SKM-1 (cell line): Measurements from ENCODE around the gene PHPT1.
"Not testable (repeated sequence)": the region's sequence is repeated elsewhere in the genome, so short reads cannot be mapped to it uniquely, and the experiment has no call there.

ENCODE experiments used
- DNase-seq: peaks from one replicate; lab custom pipeline; 2025; ENCODE audit not compliant: unreplicated experiment; lab: John Stamatoyannopoulos, UW

PHPT1 gene

DNA sequence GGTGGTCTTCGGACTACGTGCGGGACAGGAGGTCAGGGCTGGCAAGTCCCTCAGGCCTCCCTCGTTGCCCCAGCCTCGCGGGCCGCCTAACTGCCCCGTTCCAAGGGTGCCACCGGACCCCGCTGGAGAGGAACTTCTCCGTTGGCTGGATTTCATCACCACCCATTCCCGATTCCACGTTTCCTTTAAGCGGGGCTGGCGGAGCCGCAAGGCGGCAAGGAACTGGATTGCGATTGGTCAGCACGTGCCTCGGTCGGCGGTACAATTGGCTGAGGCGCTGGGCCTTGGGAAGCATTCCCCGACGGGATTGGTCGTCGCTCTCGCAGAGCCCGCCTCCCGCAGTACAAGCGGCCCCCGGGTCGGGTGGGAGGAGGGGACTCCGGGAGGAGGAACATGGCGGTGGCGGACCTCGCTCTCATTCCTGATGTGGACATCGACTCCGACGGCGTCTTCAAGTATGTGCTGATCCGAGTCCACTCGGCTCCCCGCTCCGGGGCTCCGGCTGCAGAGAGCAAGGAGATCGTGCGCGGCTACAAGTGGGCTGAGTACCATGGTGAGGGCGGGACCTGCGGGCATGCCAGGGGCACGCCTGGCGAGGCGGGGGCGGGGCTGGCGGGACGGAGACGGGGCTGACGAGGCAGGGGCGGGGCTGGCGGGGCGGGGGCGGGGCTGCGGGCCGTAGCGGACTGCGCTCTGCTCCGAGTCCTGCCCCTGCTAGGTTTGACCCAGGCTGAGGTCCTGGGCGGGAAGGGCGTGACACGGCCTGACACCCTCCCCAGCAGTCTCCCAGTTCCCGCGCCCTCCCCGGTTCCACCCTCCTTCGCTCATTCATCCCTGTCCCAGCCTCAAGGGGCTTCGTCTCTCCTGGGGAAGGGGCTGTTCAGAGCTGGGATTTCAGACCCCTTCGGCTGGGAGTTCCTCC is at the start of gene PHPT1:
Gene PHPT1 (plus strand): TSS at position 372 of the 922 bp plus-strand sequence. CDS start 22 bp downstream, at position 394.
- peak; percentile 98 for DNase-seq

DNA sequence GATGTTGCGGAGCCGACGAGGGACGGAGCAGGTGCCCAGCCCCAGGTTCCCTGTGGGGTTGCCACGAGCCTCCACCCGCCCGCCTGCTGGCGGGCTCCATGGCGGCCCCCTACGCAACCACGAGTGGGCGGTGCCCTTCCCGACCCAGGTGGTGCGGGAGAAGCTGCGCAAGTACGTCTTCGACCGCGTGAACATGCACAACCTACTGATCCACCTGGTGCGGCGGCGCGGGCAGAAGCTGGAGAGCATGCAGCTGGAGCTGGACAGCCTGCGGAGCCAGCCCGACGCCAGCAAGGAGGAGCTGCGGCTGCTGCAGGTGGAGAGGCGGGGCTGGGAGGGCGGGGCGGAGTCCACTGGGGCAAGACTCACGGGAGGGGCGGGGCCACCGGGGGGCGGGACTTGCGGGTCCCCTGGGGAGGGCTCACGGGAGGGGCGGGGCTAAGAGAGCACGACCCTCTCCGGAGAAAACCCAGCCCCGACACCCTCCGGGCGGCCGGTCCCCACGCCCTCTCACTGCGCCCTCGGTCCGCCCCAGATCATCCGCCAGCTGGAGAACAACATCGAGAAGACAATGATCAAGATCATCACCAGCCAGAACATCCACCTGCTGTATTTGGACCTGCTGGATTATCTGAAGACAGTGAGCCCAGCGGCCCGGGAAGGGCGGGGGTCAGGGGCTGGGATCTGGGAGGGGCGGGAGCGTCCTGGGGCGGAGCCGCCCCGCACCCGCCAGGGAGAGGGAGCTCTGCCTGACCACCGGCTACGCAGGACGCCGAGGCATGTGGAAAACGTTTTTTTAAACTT is 49.2 kb upstream of the PHPT1 start:
- DNase-seq = peak; percentile 25

DNA sequence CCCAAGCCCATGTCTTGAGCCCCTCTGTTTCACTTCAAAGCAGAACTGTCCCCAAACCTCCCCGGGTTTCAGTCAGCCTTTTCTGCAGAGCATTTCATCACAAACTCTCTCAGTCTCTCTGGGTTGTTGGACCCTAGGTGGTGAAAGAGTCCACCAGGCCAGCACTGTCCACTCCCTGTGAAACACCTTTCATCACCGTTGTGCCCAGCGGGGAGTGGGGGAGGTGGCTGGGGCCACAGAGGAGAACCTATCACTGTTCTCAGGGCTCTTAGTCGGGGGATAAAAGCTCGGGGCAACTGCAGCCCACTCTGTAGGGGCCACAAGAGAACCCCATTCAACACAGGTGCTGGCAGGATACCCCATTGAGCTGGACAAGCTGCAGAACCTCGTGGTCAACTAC is 46.9 kb upstream of the PHPT1 start:
- DNase-seq = no peak

DNA sequence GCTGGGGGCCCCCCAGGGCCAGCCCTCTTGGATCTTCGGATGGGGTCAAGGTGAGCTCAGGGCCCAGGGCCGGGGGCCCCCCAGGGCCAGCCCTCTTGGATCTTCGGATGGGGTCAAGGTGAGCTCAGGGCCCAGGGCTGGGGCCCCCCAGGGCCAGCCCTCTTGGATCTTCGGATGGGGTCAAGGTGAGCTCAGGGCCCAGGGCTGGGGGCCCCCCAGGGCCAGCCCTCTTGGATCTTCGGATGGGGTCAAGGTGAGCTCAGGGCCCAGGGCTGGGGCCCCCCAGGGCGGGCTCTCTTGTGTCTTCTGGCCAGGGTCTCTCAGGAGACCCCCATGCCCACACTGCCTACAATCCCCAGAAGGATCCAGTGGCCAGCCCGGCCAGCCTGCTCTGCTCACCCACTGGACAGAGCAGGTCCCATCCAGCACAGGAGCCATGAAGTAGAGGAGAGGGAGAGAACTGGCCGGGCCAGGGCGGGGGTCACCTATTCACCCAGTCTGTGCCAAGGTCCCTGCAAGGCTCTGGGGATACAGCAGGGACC is 46.1 kb upstream of the PHPT1 start:
- DNase-seq = not testable (repeated sequence)

DNA sequence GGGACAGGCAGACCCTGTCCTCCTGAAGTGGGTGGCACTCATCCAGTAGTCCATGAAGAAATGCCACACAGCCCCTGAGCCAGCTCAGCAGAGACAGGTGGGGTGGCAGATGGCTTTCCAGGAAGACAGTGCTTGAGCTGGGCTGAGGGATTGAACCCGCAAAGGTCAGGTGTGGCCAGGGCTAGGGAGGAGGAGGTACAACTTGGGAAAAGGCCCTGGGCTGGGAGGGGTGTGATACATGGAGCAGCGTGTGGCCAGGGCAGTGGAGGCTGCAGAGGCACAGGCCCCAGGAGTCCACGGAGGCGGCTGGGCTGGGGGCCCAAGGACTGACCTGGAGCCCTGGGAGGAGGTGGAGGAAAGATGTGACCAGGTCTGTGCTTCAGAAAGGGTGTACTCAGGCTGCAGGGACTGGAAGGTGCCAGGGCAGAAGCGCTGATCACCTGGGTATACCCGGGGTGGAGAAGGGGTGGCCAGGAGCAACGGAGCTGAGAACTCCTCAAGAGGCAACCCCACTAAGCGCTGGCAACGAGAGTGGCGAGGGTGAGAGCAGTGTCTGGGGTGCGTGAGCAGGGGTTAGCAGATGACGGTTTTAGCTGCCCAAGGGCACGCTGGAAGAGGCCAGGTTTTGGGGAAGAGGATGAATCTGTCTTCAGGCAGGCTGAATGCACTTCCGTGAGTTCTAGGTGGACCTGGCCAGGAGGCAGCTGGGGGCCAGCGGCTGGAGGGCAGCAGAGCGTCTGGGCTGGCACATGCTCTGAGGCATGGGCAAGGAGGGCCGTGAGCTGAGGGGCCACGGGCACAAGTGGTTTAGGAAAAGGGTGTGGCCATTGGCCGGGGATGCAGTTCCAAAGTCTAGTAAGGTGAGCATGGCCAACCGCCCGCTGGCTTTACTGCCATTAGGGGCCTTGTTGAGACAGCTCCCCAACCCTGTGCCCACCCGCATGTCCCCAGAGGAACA is 45.4 kb upstream of the PHPT1 start:
- no peak for DNase-seq

DNA sequence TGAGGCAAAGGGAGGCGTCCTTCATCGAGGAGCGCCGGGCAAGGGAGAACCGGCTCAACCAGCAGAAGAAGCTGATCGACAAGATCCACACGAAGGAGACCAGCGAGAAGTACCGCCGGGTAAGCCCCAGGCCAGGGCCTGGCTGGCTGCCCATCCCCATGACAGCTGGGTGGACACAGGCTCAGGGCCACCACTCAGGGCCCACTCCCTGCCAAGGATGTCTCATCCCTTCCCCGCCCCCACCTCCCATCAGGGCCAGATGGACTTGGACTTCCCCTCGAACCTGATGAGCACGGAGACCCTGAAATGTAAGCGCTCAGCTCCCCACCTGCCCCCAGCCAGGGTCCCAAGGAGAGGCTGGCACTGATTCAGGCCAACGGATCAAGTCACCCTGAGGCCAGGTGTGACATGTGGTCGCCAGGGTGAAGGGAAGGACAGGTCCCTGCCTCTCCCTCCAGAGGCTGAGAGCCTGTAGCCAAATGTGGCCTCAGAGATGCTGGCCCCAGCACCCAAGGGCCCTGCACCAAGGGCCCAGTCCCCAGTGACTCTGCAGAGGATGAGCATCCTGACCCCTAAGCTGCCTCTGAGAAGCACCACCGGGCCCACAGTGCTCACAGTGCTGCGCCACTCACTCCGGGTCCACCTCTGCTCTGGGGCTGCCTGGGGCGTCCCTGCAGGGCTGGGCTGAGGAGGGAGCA is 44.6 kb upstream of the PHPT1 start:
- no peak for DNase-seq

DNA sequence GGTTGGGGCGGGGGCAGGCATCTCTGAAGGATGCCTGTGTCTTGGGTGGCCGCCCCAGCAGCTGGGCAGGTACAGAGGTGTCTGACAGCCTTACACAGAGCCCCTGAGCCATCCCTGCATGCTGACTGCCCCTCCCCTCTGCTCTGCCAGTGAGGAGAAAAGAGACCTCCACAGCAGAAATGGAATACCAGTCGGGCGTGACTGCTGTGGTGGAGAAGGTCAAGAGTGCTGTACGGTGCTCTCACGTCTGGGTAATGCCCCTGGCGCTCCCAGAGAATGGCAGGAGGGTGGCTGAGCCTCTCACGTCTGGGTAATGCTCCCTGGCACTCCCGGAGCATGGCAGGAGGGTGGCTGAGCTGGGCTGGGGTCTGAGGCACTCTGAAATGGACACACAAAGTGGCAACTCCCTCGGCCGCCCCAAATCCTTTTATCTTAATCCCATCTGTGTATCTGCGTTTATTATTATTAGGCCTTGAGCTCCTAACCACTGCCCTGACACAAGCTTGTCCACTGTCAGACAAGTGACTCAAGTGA is 43.9 kb upstream of the PHPT1 start:
- DNase-seq = no peak

DNA sequence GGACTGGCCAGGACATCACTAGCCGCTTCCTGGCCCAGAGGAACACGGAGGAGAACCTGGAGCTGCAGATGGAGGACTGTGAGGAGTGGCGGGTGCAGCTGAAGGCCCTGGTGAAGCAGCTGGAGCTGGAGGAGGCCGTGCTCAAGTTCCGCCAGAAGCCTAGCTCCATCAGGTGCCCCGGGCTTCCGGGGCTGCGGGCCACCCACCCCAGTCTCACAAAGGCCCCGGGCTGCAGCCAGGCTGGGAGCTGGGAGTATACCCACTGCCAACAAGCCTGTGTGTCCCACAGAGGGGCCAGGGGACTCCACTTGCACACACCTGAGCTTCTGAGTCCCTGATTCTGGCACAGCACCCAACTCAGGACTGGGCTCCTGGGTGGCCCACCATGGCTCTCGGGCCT is 43.1 kb upstream of the PHPT1 start:
- no peak for DNase-seq

DNA sequence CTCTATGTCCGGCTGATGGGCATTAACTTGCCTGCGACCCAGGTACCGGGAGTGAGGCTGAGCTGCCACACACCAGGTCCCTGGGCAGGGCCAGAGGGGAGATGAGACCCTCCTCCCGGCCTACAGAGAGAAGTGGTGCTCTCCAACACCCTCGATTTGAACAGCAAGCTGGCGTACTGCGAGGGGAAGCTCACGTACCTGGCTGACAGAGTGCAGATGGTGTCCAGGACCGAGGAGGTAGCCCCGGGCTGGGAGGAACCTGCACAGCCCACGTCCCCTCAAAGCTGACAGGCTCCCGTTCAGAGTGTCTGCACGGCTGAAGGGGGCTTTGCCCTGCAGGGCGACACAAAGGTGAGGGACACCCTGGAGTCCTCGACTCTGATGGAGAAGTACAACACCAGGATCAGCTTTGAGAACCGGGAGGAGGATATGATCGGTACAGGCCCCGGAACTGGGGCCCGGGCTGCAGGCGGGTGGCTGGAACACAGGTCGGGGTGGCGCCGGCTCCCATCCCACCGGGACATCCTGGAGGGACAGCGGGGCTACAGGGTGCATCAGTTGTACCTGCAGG is 42.5 kb upstream of the PHPT1 start:
- no peak for DNase-seq

DNA sequence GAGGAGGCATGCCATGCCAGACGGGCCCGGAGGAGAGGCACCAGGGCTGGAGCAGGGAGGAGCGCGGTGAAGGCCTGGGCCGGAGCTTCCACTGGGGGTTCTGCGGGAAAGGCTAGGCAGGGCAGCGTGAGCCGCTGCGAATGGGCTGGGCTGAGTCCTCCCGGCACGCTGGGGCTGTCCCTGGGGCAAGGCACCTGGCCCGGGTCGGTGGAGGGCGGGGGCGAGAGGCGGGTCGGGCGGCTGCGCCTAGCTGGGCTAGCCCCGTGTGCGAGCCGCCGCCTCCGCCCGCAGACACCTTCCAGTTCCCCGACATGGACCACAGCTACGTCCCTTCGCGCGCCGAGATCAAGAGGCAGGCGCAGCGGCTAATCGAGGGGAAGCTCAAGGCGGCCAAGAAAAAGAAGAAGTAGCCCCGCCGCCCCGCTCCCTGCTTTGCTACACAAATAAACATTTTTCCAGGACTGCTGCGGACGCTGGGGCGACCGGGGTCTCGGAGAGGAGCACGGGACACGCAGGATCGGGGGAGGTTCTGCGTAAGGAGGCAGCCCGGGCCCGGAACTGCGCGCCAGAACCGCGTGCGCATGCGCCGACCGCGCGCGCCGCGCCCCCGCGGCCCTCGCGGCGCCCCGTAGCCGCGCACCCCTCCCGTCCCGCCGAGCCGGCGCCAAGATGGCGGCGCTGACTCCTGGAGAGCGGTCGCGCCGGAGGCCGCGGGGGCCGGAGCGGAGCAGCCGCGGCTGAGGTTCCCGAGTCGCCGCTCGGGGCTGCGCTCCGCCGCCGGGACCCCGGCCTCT is 41.7 kb upstream of the PHPT1 start, which contains the start of gene RABL6:
Gene RABL6 (plus strand): TSS at position 668 of the 794 bp plus-strand sequence. CDS start 249 bp downstream, outside the sequence.
- DNase-seq = peak; percentile 77

DNA sequence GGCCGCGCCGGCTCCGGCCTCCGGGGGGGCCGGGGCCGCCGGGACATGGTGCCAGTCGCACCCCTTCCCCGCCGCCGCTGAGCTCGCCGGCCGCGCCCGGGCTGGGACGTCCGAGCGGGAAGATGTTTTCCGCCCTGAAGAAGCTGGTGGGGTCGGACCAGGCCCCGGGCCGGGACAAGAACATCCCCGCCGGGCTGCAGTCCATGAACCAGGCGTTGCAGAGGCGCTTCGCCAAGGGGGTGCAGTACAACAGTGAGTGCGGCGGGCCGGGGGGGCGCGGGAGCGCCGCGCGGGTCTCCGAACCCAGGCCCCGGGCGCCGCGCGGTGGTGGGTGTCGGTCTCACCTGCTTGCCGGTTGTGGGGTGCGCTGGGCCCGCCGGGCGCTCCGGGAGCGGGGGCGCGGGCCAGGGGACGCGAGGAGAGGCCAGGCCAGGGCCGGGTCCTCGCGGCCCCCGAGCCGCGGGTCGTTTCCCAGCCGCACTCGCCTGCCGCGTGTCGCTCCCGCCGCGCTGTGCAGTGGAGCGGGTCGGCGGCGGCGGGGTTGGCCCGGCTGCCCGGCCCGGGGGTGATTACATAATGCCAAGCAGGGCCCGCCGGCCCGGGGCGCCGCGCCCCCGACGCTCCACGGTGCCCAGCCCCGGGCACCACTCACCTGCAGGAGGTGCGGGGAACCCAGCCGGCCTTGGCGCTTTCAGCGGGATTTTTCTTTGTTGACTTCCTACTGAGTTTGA is 41.0 kb upstream of the PHPT1 start:
- no peak for DNase-seq

DNA sequence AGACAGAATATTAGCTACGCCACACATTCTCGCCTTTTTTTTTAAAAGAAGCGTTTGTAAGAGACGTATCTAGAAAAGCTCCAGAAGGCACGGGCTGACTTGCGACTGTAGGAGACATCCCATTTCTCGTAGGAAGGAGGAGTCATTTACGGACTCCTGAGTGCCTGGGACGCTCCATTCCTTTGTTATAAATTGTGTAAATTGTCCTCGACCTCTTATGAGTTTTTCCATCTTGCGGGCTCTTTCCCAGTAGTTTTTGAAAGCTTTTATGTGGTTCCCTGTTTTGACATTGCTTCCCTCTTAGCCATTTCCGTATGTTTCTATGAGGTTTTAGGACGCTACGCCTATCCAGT is 40.4 kb upstream of the PHPT1 start:
- DNase-seq = no peak

DNA sequence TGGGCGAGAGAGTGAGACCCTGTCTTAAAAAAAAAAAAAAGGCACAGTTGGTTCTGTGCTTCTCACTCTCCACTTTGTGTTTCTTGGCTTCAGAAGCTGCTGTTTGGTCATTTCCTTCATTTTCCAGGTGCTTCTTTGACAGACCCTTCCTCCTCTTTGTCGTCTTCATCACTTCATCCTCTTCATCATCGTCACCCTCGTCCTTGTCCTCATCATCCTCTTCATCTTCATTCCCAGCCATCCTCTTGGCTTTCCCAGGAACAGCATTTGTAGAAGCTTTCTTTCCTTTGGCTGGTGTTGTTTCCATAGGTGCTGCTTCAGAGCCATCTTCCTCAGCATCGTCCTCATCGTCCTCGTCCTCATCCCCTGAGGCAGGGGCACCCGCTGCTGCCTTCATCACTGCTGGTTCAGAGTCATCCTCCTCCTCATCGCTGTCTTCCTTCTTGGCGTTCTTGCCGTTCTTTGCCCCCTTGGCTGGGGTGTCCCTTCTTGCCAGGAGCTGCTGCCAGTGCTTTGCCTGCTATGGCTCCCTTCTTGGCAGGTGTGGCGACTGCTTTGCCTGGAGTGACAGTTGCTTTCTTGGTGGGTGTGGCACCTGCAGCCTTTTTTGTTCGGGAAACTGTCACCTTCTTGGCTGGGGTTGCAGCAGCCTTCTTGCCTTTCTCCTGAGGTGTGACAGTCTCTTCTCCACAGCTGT is 34.3 kb upstream of the PHPT1 start:
- DNase-seq = no peak

DNA sequence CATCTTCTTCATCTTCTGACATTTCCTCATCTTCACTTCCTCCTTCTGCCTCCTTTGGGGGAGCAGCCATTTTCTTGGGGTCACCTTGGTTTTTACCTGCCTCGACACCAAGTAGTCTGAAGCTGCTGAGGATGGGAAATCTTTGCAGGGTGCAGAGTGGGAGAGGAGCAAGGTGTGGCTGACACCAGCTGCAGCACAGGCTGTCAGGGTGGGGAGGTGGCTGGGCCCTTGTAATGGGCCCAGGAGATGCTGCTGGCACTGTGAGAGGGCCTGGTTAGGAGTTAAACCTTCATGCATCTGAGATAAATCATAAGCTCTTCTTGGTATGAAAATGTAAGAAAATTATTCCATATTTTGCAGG is 33.8 kb upstream of the PHPT1 start:
- DNase-seq = no peak

DNA sequence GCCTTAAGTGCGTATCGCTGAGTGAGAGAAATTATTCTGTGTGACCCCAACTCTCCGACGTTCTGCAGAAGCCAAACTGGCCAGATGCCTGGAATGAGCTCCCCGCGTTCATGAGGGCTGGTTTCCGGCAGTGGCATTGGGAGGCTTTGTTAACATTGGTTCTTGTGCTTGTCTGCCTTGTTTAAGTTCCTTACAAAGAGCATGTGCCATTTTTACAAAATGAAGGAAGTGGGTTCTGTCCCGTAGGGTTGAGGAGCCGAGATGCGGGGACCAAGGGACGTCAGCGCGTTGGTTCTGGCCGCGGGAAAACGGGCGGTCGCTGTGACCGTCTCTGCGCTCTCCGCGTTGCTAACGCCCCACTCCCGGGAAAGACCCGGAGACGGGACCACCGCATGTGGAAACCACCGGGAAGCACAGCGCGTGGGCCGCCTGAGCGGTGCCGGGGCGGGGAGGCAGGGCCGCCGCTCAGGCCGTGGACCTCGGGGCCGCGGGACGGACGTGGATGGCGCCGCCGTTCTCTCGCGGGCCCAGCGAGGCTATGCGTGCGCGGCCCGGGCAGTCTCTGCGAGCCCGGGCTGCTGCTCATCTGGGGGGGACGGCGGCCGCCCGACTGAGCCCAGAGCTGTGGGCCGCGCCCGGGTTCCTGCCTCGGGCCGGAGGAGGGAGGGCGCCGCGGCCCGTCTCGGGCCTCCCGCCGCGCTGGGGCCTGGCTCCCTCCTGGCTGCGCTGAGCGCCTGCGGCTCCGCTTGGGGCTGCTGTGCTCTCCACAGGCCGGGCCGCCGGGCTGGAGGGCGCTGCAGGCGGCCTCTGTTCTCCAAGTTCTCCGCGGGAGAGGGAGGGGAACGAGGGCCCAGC is 28.0 kb upstream of the PHPT1 start:
- DNase-seq = no peak

DNA sequence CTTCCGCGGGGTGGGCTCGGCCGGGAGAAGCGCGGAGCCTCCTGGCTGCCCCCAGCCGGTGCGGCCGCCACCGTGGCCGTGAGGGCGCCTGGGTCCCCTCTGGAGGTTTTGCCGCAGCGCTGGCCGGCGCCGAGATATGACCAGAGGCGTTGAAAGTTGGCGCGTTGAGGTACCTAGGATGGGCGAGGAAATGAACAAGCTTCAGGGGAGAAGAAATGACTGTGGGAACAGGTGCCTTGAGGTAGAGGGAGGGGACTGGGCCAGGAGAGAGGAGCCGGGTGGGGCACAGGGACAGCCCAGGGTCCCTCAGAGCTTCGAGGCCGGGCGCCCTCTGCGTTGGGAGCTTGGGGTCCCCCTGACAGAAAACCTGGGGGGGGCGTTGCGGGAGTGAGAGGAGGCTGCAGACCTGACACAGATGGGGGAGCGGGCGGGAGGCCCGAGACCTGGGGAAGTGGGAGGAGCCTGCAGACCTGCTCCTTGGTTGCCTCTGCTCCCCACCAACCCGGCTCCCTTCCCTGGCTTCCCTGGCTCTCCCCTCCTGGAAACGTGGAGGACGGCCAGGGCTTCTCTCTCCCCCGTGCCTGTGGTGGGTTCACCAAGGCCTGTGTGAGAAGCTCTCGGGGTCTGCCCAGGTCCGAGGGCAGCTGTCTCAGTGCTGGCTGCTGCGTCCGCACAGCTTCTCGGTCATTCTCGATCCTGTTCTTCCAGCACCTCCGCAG is 27.2 kb upstream of the PHPT1 start:
- DNase-seq = no peak
